Fibroblast of villous mesenchyme (primary cell): ENCODE results near the gene PDZK1. TPM values are rescaled to one million over a fixed set of nuclear protein-coding genes. Genes with fewer than 3 reads are reported as not detected.

Experiments used
- DNase-seq: peaks from one replicate; pipeline ENCODE4 v3.0.0-alpha.2; 2010; ENCODE audit warnings: low read depth
- H3K4me3 ChIP-seq: 2 replicates; pipeline ENCODE4 v1.5.1; 2011; ENCODE audit warnings: low read depth, mild to moderate bottlenecking, low read length
- CTCF ChIP-seq: IDR thresholded peaks from 2 replicates; pipeline ENCODE4 v1.5.1; 2012; ENCODE audit warnings: low read depth, mild to moderate bottlenecking, low read length; ENCODE audit not compliant: insufficient read depth
- total RNA-seq: library from RNA; depleted of rRNA; stranded (reverse); fragments of >200 nt; gene quantifications from 2 replicates; pipeline ENCODE4 v1.2.3, GENCODE V29; 2012

PDZK1 gene
- under 0.01 and 0.32 TPM in 2 replicates for total RNA-seq

- TF ChIP-seq CTCF = no peak
- no peak within 1 kb of the TSS for H3K4me3 ChIP-seq
- DNase-seq = no peak
Measured at GRCh38 chr1:145707183-145707867, at the start of gene PDZK1. PDZK1 (minus strand) TSS chr1:145707368; CDS start chr1:145688021, 19,347 bp downstream.

GRCh38 chr1:145751491-145752037 is 44.4 kb upstream of the PDZK1 start:
- no peak overlapping the region for H3K4me3 ChIP-seq
- no peak for TF ChIP-seq CTCF
- DNase-seq = peak; percentile 79

- DNase-seq = no peak
- no peak for TF ChIP-seq CTCF
- no peak overlapping the region for H3K4me3 ChIP-seq
Measured at GRCh38 chr1:145750426-145750825, 43.3 kb upstream of the PDZK1 start.

DNA sequence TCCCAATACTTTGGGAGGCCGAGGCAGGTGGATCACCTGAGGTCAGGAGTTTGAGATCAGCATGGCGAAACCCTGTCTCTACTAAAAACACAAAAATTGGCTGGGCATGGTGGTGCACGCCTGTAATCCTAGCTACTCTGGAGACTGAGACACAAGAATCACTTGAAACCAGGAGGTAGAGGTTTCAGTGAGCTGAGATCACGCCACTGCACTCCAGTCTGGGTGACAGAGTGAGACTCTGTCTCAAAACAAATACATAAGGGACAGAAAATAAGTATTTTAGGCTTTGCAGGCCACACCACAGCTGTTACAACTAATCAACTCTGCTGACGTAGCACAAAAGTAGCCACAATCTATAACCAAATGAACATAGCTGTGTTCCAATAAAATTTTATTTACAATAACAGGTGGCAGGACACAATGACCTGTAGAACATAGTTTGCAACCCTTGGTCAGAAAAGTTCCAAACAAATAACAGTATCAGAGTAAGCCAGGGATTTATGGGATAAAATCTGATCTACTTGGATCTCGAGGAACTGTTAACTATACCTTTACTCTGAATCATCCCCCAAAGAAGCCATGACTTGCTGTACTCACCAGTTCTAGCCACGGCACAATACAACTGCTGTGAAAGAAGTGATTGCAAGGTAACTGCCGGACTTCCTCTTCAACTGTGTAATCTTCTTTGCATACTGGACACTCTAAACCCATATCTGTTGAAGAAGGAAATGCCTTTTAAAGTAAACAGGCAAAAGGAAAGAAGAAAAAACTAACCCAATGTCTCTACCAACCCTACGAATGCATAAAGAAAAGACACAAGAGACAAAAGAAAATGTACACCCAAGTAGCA is 40.5 kb upstream of the PDZK1 start:
- no peak for TF ChIP-seq CTCF
- DNase-seq = no peak

DNA sequence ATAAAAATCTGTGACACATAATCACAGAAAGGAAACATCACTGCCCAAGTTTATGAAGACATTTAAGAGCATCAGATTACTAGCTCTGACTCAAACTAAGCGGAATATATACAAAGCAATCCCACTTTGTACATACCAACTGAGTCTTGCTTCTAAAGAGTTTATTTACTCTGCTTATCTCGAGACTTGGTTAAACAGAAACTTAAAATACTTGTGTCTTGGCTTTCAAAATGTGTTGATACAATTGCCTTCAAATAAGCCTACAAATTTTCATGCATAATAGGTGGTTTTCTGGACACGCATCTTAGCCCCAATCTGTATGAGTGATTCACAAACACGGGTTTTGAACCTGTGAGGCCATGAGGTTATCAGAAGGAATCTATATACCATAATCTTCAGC is 33.1 kb upstream of the PDZK1 start:
- peak; percentile 94 for DNase-seq
- no peak overlapping the region for H3K4me3 ChIP-seq
- no peak for TF ChIP-seq CTCF

More for the DNA sequence above, 40.5 kb upstream of the PDZK1 start:
- no peak overlapping the region for H3K4me3 ChIP-seq

DNA sequence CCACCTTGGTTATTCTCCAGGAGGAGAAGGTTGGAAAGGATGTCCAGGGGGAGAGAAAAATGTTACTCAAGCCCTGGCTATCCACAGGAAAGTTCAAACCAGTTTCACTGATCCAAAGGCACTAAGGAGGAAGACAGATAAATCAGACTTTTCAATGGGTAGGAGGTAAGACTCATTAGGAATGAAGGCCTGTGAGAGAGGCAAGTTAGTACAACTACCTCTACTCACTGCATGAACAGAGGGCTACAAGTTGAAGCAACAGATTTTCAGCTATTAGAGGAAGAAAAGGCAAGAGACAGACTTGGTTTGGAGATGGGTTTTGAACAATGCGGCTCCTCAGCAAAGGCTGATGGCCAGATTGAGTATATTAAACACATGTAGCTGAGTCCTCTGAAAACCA is 29.0 kb upstream of the PDZK1 start:
- DNase-seq = no peak
- TF ChIP-seq CTCF = no peak

More for the DNA sequence above, 29.0 kb upstream of the PDZK1 start:
- no peak overlapping the region for H3K4me3 ChIP-seq
